ENCODE measurements around the gene FOXP1. TPM values are rescaled to one million over a fixed set of nuclear protein-coding genes. Genes with fewer than 3 reads are reported as not detected.

The FOXP1 gene
- total and polyA plus RNA-seq, 2 of the 13 experiments (the other 11 are each of a cell fraction or from before 2014, with no cell fraction given): 40.4 to 59.0 TPM

DNA sequence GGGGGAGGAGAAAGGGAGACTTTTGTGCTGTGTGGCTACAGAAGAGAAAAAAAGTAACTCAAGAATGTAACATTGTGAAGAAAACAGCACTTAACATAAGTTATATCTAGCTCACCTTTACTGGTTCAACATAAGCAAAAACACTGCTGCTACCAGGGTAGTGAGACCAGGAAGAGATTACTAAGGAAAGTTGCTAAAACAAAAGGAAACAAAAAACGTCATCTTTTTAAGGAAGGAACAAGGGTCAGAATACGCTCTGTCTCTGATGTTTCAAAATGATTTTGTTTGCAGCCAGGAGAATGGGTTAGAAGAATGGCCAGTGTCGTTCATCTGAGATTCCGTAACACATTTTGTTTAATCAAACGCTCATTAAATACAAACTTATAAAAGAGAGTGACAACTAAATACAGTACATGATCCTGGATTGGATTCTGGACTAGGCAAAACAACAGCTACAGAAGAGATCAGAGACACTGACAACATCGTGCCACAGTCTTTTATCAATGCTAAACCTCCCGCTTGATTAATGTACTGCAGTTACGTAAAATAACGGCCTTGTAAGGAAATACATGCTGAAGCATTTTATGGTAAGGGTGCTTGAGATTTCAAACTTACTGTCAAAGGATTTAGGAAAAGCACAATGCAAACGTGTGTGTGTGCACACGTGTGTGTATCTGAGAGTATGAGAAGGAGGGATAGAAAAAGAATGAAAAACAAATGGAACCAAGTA lies 67.7 kb downstream of the FOXP1 start:
- no peaks in the 10 kb centered on the region for H3K9me3 ChIP-seq (ENCODE audit: low read length)
- H3K4me1 ChIP-seq (ENCODE audit: insufficient read depth, low read length): peaks cover 31% of the 10 kb centered on the region
- peaks cover 11% of the 10 kb centered on the region for H4K20me1 ChIP-seq (ENCODE audit: insufficient read depth, low read length)
- no TSS peak for BruUV-seq (replicated peaks)
- no peaks in the 10 kb centered on the region for H3K27me3 ChIP-seq (ENCODE audit: control insufficient read depth in 1 of 2, insufficient read depth in 2 of 2, low read length in 2 of 2)
- in situ Hi-C loops (cut with HindIII; ENCODE audit: extremely low pct_ligation_motif_present, low pct_unique_long_range_greater_than_20kb): no loop called here
- no peak overlapping the region for H3K4me3 ChIP-seq (replicated peaks in 1 of 3; ENCODE audit: insufficient read depth in 1 of 3, low read depth in 2 of 3, low read length in 3 of 3)
- no peak overlapping the region for H3K27ac ChIP-seq (ENCODE audit: extremely low read length, insufficient read depth, low read length)
- TF ChIP-seq MIXL1 (CRISPR knock-in tag; IDR thresholded peaks at IDR 0.05) (no peak), NFE2L2 (IDR thresholded peaks at IDR 0.05; ENCODE audit: low read length) (no peak), MED8 (CRISPR knock-in tag; IDR thresholded peaks at IDR 0.05; ENCODE audit: insufficient replicate concordance) (no peak), HMGA1 (CRISPR knock-in tag; conservative IDR thresholded peaks at IDR 0.05) (no peak), ZBTB3 (CRISPR knock-in tag; IDR thresholded peaks at IDR 0.05; ENCODE audit: borderline replicate concordance, low read depth) (no peak), SNRNP70 (IDR thresholded peaks at IDR 0.05; ENCODE audit: low read depth, low read length) (no peak), ZNF570 (CRISPR knock-in tag; IDR thresholded peaks at IDR 0.05; ENCODE audit: borderline replicate concordance) (no peak), ZNF557 (CRISPR knock-in tag; IDR thresholded peaks at IDR 0.05) (no peak), TBL1XR1 (IDR thresholded peaks at IDR 0.05; ENCODE audit: borderline replicate concordance, low read length, partially characterized antibody) (no peak), ZNF44 (CRISPR knock-in tag; IDR thresholded peaks at IDR 0.05) (no peak)
- TF ChIP-seq, protein P1, sequence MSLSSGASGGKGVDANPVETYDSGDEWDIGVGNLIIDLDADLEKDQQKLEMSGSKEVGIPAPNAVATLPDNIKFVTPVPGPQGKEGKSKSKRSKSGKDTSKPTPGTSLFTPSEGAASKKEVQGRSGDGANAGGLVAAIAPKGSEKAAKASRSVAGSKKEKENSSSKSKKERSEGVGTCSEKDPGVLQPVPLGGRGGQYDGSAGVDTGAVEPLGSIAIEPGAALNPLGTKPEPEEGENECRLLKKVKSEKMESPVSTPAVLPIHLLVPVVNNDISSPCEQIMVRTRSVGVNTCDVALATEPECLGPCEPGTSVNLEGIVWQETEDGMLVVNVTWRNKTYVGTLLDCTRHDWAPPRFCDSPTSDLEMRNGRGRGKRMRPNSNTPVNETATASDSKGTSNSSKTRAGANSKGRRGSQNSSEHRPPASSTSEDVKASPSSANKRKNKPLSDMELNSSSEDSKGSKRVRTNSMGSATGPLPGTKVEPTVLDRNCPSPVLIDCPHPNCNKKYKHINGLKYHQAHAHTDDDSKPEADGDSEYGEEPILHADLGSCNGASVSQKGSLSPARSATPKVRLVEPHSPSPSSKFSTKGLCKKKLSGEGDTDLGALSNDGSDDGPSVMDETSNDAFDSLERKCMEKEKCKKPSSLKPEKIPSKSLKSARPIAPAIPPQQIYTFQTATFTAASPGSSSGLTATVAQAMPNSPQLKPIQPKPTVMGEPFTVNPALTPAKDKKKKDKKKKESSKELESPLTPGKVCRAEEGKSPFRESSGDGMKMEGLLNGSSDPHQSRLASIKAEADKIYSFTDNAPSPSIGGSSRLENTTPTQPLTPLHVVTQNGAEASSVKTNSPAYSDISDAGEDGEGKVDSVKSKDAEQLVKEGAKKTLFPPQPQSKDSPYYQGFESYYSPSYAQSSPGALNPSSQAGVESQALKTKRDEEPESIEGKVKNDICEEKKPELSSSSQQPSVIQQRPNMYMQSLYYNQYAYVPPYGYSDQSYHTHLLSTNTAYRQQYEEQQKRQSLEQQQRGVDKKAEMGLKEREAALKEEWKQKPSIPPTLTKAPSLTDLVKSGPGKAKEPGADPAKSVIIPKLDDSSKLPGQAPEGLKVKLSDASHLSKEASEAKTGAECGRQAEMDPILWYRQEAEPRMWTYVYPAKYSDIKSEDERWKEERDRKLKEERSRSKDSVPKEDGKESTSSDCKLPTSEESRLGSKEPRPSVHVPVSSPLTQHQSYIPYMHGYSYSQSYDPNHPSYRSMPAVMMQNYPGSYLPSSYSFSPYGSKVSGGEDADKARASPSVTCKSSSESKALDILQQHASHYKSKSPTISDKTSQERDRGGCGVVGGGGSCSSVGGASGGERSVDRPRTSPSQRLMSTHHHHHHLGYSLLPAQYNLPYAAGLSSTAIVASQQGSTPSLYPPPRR (CRISPR knock-in tag; IDR thresholded peaks at IDR 0.05; ENCODE audit: borderline replicate concordance): no peak
- TF ChIP-seq, protein P2, sequence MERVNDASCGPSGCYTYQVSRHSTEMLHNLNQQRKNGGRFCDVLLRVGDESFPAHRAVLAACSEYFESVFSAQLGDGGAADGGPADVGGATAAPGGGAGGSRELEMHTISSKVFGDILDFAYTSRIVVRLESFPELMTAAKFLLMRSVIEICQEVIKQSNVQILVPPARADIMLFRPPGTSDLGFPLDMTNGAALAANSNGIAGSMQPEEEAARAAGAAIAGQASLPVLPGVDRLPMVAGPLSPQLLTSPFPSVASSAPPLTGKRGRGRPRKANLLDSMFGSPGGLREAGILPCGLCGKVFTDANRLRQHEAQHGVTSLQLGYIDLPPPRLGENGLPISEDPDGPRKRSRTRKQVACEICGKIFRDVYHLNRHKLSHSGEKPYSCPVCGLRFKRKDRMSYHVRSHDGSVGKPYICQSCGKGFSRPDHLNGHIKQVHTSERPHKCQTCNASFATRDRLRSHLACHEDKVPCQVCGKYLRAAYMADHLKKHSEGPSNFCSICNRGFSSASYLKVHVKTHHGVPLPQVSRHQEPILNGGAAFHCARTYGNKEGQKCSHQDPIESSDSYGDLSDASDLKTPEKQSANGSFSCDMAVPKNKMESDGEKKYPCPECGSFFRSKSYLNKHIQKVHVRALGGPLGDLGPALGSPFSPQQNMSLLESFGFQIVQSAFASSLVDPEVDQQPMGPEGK (CRISPR knock-in tag; IDR thresholded peaks at IDR 0.05): no peak
- ChIA-PET POLR2A (no interaction called here), CTCF (ENCODE audit: low intra/inter-chr PET ratio, low total read pairs) (no interaction called here)
- WGBS (ENCODE audit: low lambda C conversion rate): 95% methylated on average over 11 of the region's 11 CpGs
- intact Hi-C loops (cut with micrococcal nuclease; ENCODE audit: unreplicated experiment): no loop called here
- peaks cover 52% of the 10 kb centered on the region for H3K79me2 ChIP-seq (ENCODE audit: insufficient read depth, low read length)
- H3K4me2 ChIP-seq (ENCODE audit: low read depth, low read length): no peak overlapping the region
- ATAC-seq (no peak), DNase-seq (ENCODE audit: low spot score) (no peak), FAIRE-seq (no peak)
- no peak overlapping the region for H2AFZ ChIP-seq (ENCODE audit: low read length)
- H3K9ac ChIP-seq (ENCODE audit: insufficient read depth, low read depth, low read length): no peak overlapping the region
- H3K36me3 ChIP-seq (replicated peaks in 1 of 2; ENCODE audit: control insufficient read depth in 1 of 2, insufficient read depth in 2 of 2, low read length in 2 of 2): 0 out of 5 replicates have a peak, but pooled peaks cover 0 to 5% of the 10 kb centered on the region in 2 experiments
